GM21619 (cell line): ENCODE results near the gene RPUSD4.

ENCODE experiments used
- ATAC-seq: cut with Tn5 transposase; IDR thresholded peaks from one replicate; pipeline ENCODE4 v1.9.1; 2021; ENCODE audit not compliant: unreplicated experiment

The RPUSD4 gene

DNA sequence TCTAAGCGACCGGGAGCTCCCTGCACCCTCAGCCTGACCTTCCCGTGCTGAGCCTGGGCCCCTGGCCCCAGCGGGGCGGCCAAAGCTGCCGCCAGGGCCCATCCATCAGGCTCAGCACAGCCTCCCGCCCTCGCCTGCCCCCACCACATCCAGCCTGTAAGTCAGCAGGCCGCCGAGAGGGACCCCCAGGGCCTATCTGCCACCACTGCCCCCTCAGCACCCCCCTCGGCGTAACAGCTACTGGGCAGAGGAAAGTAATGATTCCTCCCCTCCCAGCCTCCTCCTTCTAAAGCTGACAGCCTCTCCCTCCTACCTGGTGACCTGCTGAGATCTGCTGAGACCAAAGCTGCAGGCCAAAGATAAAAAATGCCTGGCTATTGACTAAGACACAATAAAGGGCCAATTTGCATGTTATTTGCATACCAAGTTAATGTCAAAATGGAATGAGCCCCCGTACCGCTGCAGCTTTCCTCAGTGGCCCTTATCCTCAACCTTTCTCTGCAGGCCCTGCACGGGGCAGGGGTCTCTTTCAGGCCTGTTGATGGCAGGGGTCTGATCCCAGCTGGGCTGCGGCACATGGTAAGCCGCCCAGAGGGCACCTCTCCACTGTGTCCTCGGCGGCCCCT is 51.6 kb downstream of the RPUSD4 start:
- no peak for ATAC-seq

GRCh38 chr11:126158054-126158791 is 53.2 kb downstream of the RPUSD4 start:
- no peak for ATAC-seq

DNA sequence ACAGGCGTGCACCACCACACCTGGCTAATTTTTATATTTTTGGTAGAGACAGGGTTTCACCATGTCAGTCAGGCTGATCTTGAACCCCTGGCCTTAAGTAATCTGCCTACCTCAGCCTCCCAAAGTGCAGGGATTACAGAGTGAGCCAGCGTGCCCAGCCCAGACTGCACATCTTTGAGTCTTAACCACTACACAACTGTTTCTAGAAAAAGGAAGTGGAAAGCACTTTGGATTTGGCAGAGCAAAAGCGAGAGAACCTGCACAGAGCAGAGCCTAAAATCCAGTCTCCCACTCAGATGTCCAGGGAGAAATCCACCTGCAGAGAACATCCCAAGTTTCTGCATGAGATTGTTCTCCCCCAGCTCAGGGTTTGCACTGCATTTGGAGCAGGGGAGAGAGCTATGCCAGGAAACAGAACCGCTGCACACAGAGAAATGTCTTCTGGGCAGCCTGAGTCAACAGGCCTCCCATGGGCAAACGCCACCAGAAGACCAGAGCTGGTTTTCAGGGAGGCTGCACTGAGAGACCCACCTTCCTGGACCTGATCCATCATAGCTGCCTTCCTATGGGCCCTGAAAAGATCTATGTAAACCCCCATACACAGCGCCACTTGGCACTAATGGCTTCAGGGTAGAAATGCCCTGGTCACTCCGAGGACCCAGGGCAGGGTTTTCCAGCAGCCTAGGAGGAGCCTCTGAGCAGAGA is 54.0 kb downstream of the RPUSD4 start:
- no peak for ATAC-seq

DNA sequence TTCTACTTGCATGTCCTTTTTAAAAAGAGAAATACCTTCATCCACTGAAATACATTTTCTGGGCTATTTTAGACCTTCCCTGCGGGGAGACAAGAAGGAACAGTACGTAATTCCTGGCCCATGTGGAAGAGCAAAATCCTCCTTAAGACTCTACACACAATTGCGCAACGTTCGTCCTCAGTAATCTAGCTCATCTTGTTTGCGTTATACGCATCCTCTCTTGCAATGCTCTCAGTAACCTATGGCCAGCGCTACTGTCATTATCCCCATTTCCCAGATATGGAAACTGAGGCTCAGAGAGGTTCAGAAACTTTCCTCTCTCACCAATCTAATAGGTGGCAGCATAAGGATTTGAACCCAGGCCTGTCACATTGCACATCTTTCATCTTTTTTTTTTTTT is 54.6 kb downstream of the RPUSD4 start:
- ATAC-seq: no peak

GRCh38 chr11:126155402-126156187 is 55.9 kb downstream of the RPUSD4 start:
- ATAC-seq: no peak

DNA sequence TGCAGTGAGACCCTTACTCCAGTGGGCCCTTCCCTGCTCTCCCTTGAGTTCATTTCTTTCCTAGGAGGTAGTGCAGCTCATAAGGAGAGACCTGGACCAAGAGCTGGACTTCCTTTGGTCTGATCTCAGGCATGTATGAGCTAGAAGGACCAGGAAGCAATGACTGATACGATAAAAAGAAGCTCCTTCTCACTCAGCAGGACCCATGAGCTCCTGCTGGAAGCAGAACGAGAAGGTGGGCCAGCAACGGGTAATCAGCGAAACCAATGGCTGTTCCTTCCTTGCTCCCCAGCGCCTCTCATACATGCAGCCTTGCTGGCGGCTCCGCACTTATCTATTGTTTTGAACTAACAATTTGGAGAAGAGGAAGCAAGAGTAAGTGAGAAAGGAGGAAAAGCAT is 56.8 kb downstream of the RPUSD4 start:
- no peak for ATAC-seq

DNA sequence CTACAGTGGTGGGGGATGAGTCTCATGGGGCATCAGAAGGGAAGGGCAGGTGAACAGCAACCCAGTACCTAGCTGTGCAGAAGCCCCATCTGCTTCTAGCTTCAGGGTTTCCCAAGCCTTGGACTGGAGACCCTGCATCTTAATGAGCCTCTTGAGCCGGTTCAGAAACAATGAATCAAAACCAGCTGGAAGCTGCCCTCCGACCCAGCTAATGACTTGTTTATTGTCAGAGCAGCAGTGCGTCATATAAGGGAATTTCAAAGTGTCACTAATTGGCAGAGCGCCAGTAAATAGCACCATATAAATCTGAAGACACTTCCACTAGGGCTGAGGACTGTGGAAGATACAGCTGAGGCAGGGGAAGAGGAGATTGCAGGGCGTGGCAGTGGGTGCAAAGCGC is 57.5 kb downstream of the RPUSD4 start:
- no peak for ATAC-seq

- ATAC-seq: no peak
Observed at GRCh38 chr11:126153006-126153405, 58.4 kb downstream of the RPUSD4 start.

- no peak for ATAC-seq
Observed at GRCh38 chr11:126152586-126152985, 58.9 kb downstream of the RPUSD4 start.

DNA sequence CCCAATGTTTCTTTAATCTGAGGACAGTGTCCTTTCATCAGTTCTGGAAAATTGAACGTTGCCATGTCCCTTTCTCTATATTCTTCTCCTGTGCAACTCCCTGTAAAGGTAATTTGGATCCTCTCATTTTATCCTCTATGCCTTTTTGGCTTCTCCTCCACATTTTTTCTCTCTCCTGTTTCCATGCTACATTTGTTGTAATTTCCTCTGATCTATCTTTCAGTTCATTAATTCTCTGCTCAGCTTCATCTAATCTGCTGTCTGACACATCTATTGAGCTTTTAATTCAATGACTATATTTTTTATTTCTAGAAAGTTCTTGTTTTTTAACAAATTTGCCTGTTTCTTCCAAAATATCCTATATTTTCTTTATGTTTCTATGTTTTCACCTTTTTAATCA is 59.3 kb downstream of the RPUSD4 start:
- ATAC-seq: no peak
